Breast epithelium (tissue), 3 donors: ENCODE results near the gene PRKCE.

Experiments
- CTCF ChIP-seq, 3 donors: fragments of 450-650 bp; IDR thresholded peaks; one replicate each; pipeline ENCODE4 v1.5.1; 2016 to 2017; ENCODE audit warnings: antibody characterized with exemption in 3 of 3, mild to moderate bottlenecking in 3 of 3, moderate library complexity in 3 of 3
- POLR2A ChIP-seq: fragments of 450-650 bp; IDR thresholded peaks from one replicate; pipeline ENCODE4 v1.6.1; 2016; ENCODE audit warnings: antibody characterized with exemption, mild to moderate bottlenecking, moderate library complexity
- POLR2AphosphoS5 ChIP-seq, 3 donors: sonication (generic); formaldehyde crosslinking; IDR thresholded peaks; one replicate each; pipeline ENCODE4 v1.6.1; 2017; ENCODE audit warnings: antibody characterized with exemption in 3 of 3

GRCh38 chr2:45909677-45910191 is 258.3 kb downstream of the PRKCE start:
- TF ChIP-seq CTCF (IDR thresholded peaks at IDR 0.05) (no peak), POLR2AphosphoS5 (IDR thresholded peaks at IDR 0.05) (peak; percentile 55 to 88 (median 73)), POLR2A (no peak)
